Skeletal muscle tissue (tissue), 4 donors: ENCODE measurements around the gene MYL10. TPM values are rescaled to one million over a fixed set of nuclear protein-coding genes. Genes with fewer than 3 reads are reported as not detected.

ENCODE experiments used
- H3K27ac ChIP-seq: one replicate; pipeline ENCODE4 v1.7.0; 2013; ENCODE audit warnings: mild to moderate bottlenecking, low read depth, low read length, inconsistent platforms
- H3K27me3 ChIP-seq, 3 donors: one replicate each; pipeline ENCODE4 v1.7.0; 2013; ENCODE audit warnings: low read length in 3 of 3; ENCODE audit not compliant: control insufficient read depth in 3 of 3, insufficient read depth in 3 of 3
- H3K36me3 ChIP-seq, 3 donors: one replicate each; pipeline ENCODE4 v1.7.0; 2013; ENCODE audit warnings: low read length in 3 of 3; ENCODE audit not compliant: control insufficient read depth in 3 of 3, insufficient read depth in 3 of 3
- H3K4me1 ChIP-seq, 3 donors: one replicate each; pipeline ENCODE4 v1.7.0; 2013; ENCODE audit warnings: low read length in 3 of 3, mild to moderate bottlenecking in 3 of 3; ENCODE audit not compliant: control insufficient read depth in 3 of 3, insufficient read depth in 3 of 3
- H3K4me3 ChIP-seq, 3 donors: one replicate each; pipeline ENCODE4 v1.7.0; 2013; ENCODE audit warnings: low read length in 3 of 3
- H3K9ac ChIP-seq, 3 donors: one replicate each; pipeline ENCODE4 v1.7.0; 2013; ENCODE audit warnings: low read length in 3 of 3, mild to moderate bottlenecking in 3 of 3, moderate library complexity in 2 of 3, low read depth in 1 of 3
- H3K9me3 ChIP-seq, 3 donors: one replicate each; pipeline ENCODE4 v1.7.0; 2013; ENCODE audit warnings: low read length in 3 of 3; ENCODE audit not compliant: control insufficient read depth in 3 of 3
- total RNA-seq: library from RNA; depleted of rRNA; stranded (reverse); fragments of >200 nt; gene quantifications from one replicate; pipeline ENCODE4 v1.2.3, GENCODE V29; 2014
- donor health status: Osteomylitis.

MYL10 gene
- total RNA-seq, 1 donor from 2014 or later, result 8.4 TPM

DNA sequence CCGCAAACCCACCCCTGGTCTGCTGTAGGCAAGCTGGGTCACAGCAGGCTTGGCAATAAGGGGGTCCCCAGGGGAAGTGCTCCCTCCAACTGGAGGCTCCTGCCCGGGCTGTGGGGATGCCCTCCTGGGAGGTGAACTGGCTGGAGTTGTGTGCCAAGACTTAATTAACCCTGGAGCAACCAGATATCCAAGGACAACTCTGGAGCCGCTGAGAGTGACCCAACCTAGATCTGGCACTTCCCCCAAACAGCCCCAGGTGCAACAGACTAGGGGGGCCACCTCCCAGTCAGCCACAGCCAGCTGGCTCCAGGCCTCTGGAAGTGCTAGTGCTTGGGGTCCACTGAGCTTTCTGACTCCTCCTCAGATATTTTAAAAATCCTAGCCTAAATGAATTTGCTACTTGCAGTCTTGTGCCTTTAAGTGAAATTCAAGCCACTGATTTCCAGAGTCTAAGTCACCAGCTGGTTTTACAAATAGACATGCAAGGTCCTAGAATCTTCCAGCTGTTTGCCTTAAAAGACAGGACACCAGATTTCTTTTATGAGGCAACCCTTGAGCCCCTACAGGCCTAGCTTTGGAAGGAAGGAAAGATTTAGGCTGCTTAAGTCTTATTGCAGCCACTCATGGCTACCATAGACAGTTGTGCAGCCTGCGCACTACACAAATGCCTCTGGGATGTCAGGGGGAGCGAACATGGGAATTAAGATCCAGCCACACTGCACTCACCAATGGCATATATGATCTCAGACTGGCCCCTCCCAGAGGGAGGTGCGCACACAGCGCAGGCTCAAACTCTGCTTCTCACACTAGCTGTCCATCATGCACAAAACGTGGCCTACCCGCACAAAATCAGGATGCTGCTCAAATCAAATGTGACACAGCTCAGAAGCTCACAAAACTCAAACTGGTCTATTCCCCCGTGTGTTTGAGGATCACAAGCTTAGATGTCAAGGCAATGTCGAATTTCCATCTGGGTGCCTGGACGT is 42.6 kb upstream of the MYL10 start:
- no peak overlapping the region for H3K27ac ChIP-seq
- H3K4me3 ChIP-seq, result no peak overlapping the region
- H3K36me3 ChIP-seq, result no peaks in the 10 kb centered on the region

GRCh38 chr7:101669307-101669706 is 40.2 kb upstream of the MYL10 start:
- peaks cover 7 to 12% (median 12%) of the 10 kb centered on the region in 3 donors for H3K4me1 ChIP-seq
- no peak overlapping the region for H3K9ac ChIP-seq
- no peaks in the 10 kb centered on the region for H3K36me3 ChIP-seq
- no peak overlapping the region for H3K27ac ChIP-seq
- no peaks in the 10 kb centered on the region for H3K9me3 ChIP-seq
- H3K4me3 ChIP-seq, result no peak overlapping the region
- no peaks in the 10 kb centered on the region for H3K27me3 ChIP-seq

More for the DNA sequence above, 42.6 kb upstream of the MYL10 start:
- Histone ChIP-seq H3K27me3 (no peaks in the 10 kb centered on the region), H3K9ac (peak overlapping the region in 1 of 3 donors; percentile 0), H3K9me3 (no peaks in the 10 kb centered on the region), H3K4me1 (peaks cover 7 to 12% (median 12%) of the 10 kb centered on the region in 3 donors)

DNA sequence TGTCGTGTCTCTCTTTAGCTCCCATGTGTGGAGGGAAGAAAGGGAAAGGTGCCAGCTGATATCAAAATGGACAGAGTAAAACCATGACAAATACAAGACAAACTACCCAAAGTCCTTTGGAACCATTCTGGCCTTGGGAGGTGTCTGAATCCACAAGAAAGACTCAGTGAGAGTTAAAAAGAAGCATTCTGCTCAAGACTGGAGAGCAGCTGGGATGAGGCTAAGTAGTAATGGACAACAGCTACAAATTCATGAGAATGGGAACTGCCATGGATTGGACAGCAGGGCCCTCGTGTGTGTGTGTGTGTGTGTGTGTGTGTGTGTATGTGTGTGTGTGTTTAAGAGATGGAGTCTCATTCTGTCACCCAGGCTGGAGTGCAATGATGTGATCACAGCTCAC is 39.6 kb upstream of the MYL10 start:
- Histone ChIP-seq H3K4me3 (no peak overlapping the region), H3K27me3 (no peaks in the 10 kb centered on the region), H3K9ac (no peak overlapping the region), H3K36me3 (no peaks in the 10 kb centered on the region), H3K27ac (no peak overlapping the region), H3K9me3 (no peaks in the 10 kb centered on the region), H3K4me1 (peaks cover 7 to 12% (median 12%) of the 10 kb centered on the region in 3 donors)

GRCh38 chr7:101667920-101668319 is 38.8 kb upstream of the MYL10 start:
- H3K4me3 ChIP-seq, result no peak overlapping the region
- H3K27me3 ChIP-seq, result no peaks in the 10 kb centered on the region
- no peaks in the 10 kb centered on the region for H3K36me3 ChIP-seq
- H3K9me3 ChIP-seq, result no peaks in the 10 kb centered on the region
- peaks cover 7 to 12% (median 12%) of the 10 kb centered on the region in 3 donors for H3K4me1 ChIP-seq
- H3K9ac ChIP-seq, result no peak overlapping the region
- no peak overlapping the region for H3K27ac ChIP-seq

GRCh38 chr7:101667399-101667798 is 38.3 kb upstream of the MYL10 start:
- no peak overlapping the region for H3K4me3 ChIP-seq
- no peaks in the 10 kb centered on the region for H3K27me3 ChIP-seq
- no peaks in the 10 kb centered on the region for H3K36me3 ChIP-seq
- peaks cover 7 to 12% (median 12%) of the 10 kb centered on the region in 3 donors for H3K4me1 ChIP-seq
- H3K9ac ChIP-seq, result no peak overlapping the region
- H3K27ac ChIP-seq, result no peak overlapping the region
- no peaks in the 10 kb centered on the region for H3K9me3 ChIP-seq

DNA sequence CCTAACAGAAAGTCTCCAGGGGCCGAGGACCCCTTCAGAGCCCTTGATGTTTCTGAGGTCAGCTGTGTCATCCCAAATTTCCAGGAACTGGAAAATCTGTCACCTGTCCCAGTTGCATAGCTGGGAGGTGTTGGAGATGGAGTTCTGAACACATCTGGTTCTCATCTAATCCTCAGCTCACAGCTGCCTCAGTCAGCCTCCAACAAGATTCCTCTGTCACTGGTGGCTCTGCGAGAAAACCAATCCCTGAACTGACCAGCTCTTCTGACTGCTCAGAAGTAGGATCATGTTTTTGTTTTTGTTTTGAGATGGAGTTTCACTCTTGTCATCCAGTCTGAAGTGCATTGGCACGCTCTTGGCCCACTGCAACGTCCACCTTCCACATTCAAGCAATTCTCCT is 37.6 kb upstream of the MYL10 start:
- Histone ChIP-seq H3K36me3 (no peaks in the 10 kb centered on the region), H3K4me3 (no peak overlapping the region), H3K27me3 (no peaks in the 10 kb centered on the region), H3K9ac (no peak overlapping the region), H3K27ac (no peak overlapping the region), H3K4me1 (peaks cover 4 to 6% (median 6%) of the 10 kb centered on the region in 3 donors), H3K9me3 (no peaks in the 10 kb centered on the region)

DNA sequence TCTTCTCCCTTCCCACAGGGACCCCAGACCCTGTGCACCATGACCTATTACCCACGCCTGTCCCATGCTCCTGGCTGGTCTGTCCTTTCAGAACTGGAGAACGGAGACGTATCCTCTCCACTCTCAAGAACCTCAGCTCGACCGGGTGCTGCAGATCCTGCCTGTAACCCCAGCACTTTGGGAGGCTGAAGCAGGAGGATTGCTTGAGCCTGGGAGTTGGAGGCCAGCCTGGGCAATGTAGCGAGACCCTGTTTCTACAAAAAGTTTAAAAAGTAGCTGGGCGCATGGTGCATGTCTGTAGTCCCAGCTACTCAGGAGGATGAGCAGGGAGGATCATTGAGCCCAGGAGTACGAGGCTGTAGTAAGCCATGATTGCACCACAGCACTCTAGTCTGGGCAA is 37.2 kb upstream of the MYL10 start:
- Histone ChIP-seq H3K9me3 (no peaks in the 10 kb centered on the region), H3K4me1 (peaks cover under 1 to 2% (median 1%) of the 10 kb centered on the region in 3 donors)

DNA sequence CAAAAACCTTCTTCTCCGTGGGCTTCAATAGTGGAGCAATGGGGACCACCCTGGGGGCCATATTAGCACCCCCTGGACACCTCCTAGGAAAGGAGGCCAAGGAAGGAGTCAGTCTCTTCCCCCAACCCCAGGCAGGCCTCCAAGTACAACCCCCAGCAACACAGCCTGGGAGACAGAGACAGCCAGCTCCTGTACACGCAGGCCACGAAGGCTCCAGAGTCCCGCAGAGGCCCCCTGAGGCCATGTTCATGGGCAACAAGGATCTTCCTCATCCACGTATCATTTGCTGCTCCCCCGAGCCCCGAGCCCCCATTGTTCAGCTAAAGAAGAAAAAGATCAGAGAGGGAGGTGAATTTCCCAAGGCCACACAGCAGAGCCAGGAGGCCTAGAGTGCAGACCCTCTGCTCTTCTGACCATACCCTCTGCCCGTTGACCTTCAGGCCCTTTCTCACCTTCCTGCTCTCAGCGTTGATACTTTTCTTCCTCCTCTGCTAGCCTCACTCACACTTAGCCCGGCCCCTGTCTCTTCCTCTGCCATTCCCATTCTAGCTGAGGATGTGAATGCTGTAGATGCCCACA is 35.9 kb upstream of the MYL10 start:
- no peaks in the 10 kb centered on the region for H3K27me3 ChIP-seq
- H3K9ac ChIP-seq, result no peak overlapping the region
- no peaks in the 10 kb centered on the region for H3K4me1 ChIP-seq
- H3K4me3 ChIP-seq, result no peak overlapping the region
- H3K36me3 ChIP-seq, result no peaks in the 10 kb centered on the region
- H3K27ac ChIP-seq, result no peak overlapping the region
- H3K9me3 ChIP-seq, result no peaks in the 10 kb centered on the region

More for the DNA sequence above, 37.2 kb upstream of the MYL10 start:
- H3K9ac ChIP-seq, result no peak overlapping the region
- no peak overlapping the region for H3K4me3 ChIP-seq
- no peaks in the 10 kb centered on the region for H3K27me3 ChIP-seq
- H3K27ac ChIP-seq, result no peak overlapping the region
- H3K36me3 ChIP-seq, result no peaks in the 10 kb centered on the region

DNA sequence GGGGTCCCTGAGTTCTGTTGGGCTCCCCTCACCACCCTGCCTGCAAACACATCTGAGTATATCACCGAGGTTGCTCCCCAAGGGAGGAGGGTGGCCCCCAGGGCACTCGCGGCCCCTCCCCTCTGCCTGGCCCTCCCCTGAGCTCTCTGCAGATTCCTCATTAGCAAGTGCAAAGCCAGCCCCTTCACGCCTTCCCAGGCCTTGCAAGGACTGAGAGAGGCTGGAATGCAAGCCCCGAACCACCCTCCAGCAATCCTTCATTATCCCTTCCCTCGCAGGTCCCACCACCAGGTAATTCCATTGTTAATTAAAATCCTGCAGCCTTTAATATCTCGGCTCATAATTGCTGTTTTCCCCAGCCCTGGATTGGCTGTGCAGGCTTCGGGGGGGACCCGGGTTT is 35.3 kb upstream of the MYL10 start:
- Histone ChIP-seq H3K27me3 (no peaks in the 10 kb centered on the region), H3K27ac (no peak overlapping the region), H3K9ac (no peak overlapping the region), H3K4me1 (no peaks in the 10 kb centered on the region), H3K4me3 (no peak overlapping the region), H3K9me3 (no peaks in the 10 kb centered on the region), H3K36me3 (no peaks in the 10 kb centered on the region)

GRCh38 chr7:101663747-101664146 is 34.7 kb upstream of the MYL10 start:
- Histone ChIP-seq H3K36me3 (no peaks in the 10 kb centered on the region), H3K4me3 (no peak overlapping the region), H3K4me1 (no peaks in the 10 kb centered on the region), H3K9ac (no peak overlapping the region), H3K27ac (no peak overlapping the region), H3K9me3 (no peaks in the 10 kb centered on the region), H3K27me3 (no peaks in the 10 kb centered on the region)
